ENCODE results near the gene MARVELD1.

DNA sequence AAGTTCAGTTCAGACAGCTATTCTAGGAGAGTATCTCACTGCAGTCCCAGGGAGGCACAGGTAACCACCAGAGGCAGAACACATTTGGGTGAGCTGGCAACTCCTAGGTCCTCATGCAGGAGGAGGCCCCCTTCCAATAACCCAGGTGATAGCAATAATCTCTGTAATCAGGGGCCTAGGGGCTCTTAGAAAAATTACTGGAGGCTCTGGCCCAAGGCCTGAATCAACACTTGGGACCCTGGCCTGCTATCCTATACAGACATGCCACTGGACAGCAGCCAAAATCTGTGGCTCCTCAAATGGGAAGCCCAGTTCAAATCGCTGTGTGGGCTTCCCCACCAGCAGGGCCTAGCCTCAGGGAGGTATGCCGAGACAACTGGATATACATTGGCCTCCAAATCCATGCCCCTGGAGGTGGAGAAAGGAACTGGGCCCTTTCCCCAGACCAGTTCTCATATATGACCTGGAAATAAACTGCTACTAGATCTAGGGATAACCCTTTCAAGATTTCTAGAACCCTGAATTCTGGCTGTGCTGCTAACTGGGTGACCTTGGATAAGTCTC lies 28.1 kb upstream of the MARVELD1 start:
- TF ChIP-seq, protein P1, sequence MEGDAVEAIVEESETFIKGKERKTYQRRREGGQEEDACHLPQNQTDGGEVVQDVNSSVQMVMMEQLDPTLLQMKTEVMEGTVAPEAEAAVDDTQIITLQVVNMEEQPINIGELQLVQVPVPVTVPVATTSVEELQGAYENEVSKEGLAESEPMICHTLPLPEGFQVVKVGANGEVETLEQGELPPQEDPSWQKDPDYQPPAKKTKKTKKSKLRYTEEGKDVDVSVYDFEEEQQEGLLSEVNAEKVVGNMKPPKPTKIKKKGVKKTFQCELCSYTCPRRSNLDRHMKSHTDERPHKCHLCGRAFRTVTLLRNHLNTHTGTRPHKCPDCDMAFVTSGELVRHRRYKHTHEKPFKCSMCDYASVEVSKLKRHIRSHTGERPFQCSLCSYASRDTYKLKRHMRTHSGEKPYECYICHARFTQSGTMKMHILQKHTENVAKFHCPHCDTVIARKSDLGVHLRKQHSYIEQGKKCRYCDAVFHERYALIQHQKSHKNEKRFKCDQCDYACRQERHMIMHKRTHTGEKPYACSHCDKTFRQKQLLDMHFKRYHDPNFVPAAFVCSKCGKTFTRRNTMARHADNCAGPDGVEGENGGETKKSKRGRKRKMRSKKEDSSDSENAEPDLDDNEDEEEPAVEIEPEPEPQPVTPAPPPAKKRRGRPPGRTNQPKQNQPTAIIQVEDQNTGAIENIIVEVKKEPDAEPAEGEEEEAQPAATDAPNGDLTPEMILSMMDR (IDR thresholded peaks at IDR 0.05): peak; percentile 6 to 40 (median 37)
- TF ChIP-seq POLR2A (IDR thresholded peaks at IDR 0.05): peak in 1 of 2 donors; percentile 0
